Neural cell (in vitro differentiated cells): ENCODE data around the gene PDGFB. TPM values are rescaled to one million over a fixed set of nuclear protein-coding genes. Genes with fewer than 3 reads are reported as not detected.

Experiments used
- H2AFZ ChIP-seq: fragments of 200-600, 300-800 bp; sonication (generic), shearing (Covaris generic); 2 replicates; pipeline ENCODE4 v1.6.0; 2014; ENCODE audit warnings: low read depth, mild to moderate bottlenecking, antibody characterized with exemption, low read length, moderate library complexity
- H3F3A ChIP-seq: fragments of 200-600 bp; shearing (Covaris generic); 2 replicates; pipeline ENCODE4 v1.6.1; 2016; ENCODE audit warnings: mild to moderate bottlenecking, moderate library complexity, mixed read lengths, antibody characterized with exemption, low read length; ENCODE audit not compliant: insufficient read depth, poor library complexity, severe bottlenecking
- H3K27ac ChIP-seq: fragments of 200-600, 300-800 bp; sonication (generic), shearing (Covaris generic); 2 replicates; pipeline ENCODE4 v1.5.1; 2014; ENCODE audit warnings: mild to moderate bottlenecking, low read length, moderate library complexity
- H3K27me3 ChIP-seq: fragments of 300-800, 200-600 bp; sonication (generic), shearing (Covaris generic); 2 replicates; pipeline ENCODE4 v1.6.0; 2014; ENCODE audit warnings: mild to moderate bottlenecking, low read depth, low read length, moderate library complexity; ENCODE audit not compliant: insufficient read depth
- H3K36me3 ChIP-seq: fragments of 300-800, 200-600 bp; sonication (generic), shearing (Covaris generic); 2 replicates; pipeline ENCODE4 v1.5.1; 2014; ENCODE audit warnings: mild to moderate bottlenecking, antibody characterized with exemption, low read length, moderate library complexity; ENCODE audit not compliant: insufficient read depth
- H3K4me2 ChIP-seq: fragments of 300-800, 200-600 bp; sonication (generic), shearing (Covaris generic); 2 replicates; pipeline ENCODE4 v1.6.0; 2014; ENCODE audit warnings: mild to moderate bottlenecking, low read length
- H3K4me3 ChIP-seq: fragments of 300-800, 200-600 bp; sonication (generic), shearing (Covaris generic); 2 replicates; pipeline ENCODE4 v1.5.1; 2014; ENCODE audit warnings: mild to moderate bottlenecking, low read length, moderate library complexity
- H3K79me2 ChIP-seq: fragments of 200-600 bp; shearing (Covaris generic); replicated peaks from 2 replicates; pipeline ENCODE4 v1.6.0; 2014; ENCODE audit warnings: mild to moderate bottlenecking, low read length, moderate library complexity; ENCODE audit not compliant: insufficient read depth
- H3K9ac ChIP-seq: fragments of 300-800, 200-600 bp; sonication (generic), shearing (Covaris generic); 2 replicates; pipeline ENCODE4 v1.6.1; 2016; ENCODE audit warnings: mild to moderate bottlenecking, low read length, mixed read lengths
- H3K9me2 ChIP-seq: fragments of 200-600 bp; shearing (Covaris generic); 2 replicates; pipeline ENCODE4 v1.6.1; 2016; ENCODE audit warnings: mild to moderate bottlenecking, low read length, mixed read lengths; ENCODE audit not compliant: insufficient read depth
- H3K9me3 ChIP-seq: fragments of 200-600, 300-800 bp; sonication (generic), shearing (Covaris generic); 2 replicates; pipeline ENCODE4 v1.6.1; 2016; ENCODE audit warnings: mild to moderate bottlenecking, mixed run types, low read length, moderate library complexity, mixed read lengths
- H4K20me1 ChIP-seq: fragments of 200-600 bp; shearing (Covaris generic); 2 replicates; pipeline ENCODE4 v1.6.1; 2016; ENCODE audit warnings: mild to moderate bottlenecking, mixed run types; ENCODE audit not compliant: insufficient read depth
- CTCF ChIP-seq: fragments of 450-650 bp; IDR thresholded peaks from 2 replicates; pipeline ENCODE4 v1.5.1; 2014; ENCODE audit warnings: antibody characterized with exemption, mild to moderate bottlenecking, moderate library complexity; ENCODE audit not compliant: poor library complexity, severe bottlenecking
- EP300 ChIP-seq: fragments of 450-650 bp; conservative IDR thresholded peaks from 2 replicates; pipeline ENCODE4 v1.6.1; 2014; ENCODE audit warnings: antibody characterized with exemption, mild to moderate bottlenecking, moderate library complexity; ENCODE audit not compliant: poor library complexity, severe bottlenecking
- EZH2 ChIP-seq: fragments of 200-600, 300-800 bp; shearing (Covaris generic), sonication (generic); IDR thresholded peaks from 2 replicates; pipeline ENCODE4 v1.6.1; 2014; ENCODE audit warnings: antibody characterized with exemption, low read length, borderline replicate concordance, mild to moderate bottlenecking; ENCODE audit not compliant: insufficient read depth, poor library complexity, severe bottlenecking
- MXI1 ChIP-seq: fragments of 450-650 bp; conservative IDR thresholded peaks from 2 replicates; pipeline ENCODE4 v1.6.1; 2014; ENCODE audit warnings: antibody characterized with exemption, mild to moderate bottlenecking; ENCODE audit not compliant: poor library complexity, severe bottlenecking
- POLR2AphosphoS5 ChIP-seq: IDR thresholded peaks from 2 replicates; pipeline ENCODE4 v1.6.1; 2012
- RAD21 ChIP-seq: fragments of 450-650 bp; conservative IDR thresholded peaks from 2 replicates; pipeline ENCODE4 v1.6.1; 2014; ENCODE audit warnings: antibody characterized with exemption, mild to moderate bottlenecking, moderate library complexity
- REST ChIP-seq: IDR thresholded peaks from 2 replicates; pipeline ENCODE4 v1.6.1; 2012; ENCODE audit warnings: borderline replicate concordance
- SMC3 ChIP-seq: fragments of 450-650 bp; conservative IDR thresholded peaks from 2 replicates; pipeline ENCODE4 v1.6.1; 2014; ENCODE audit warnings: antibody characterized with exemption, mild to moderate bottlenecking, moderate library complexity; ENCODE audit not compliant: poor library complexity
- TAF1 ChIP-seq: IDR thresholded peaks from 2 replicates; pipeline ENCODE4 v1.6.1; 2012; ENCODE audit warnings: low read depth
- polyA plus RNA-seq: library from polyadenylated mRNA; depleted of rRNA; stranded (reverse); fragments of >200 nt; gene quantifications from 2 replicates; pipeline ENCODE4 v1.2.3, GENCODE V29; 2014

The PDGFB gene
- polyA plus RNA-seq, 1 donor from 2014 or later = 0.61 TPM

- H4K20me1 ChIP-seq = no peaks in the 10 kb centered on the region
- no peaks in the 10 kb centered on the region for H3F3A ChIP-seq
- H3K4me3 ChIP-seq = no peak overlapping the region
- no peak overlapping the region for H3K27ac ChIP-seq
- TF ChIP-seq TAF1 (no peak), EZH2 (no peak), EP300 (no peak), CTCF (no peak), REST (no peak), RAD21 (no peak)
- no peaks in the 10 kb centered on the region for H3K36me3 ChIP-seq
- H3K4me2 ChIP-seq = no peak overlapping the region
- H3K9me2 ChIP-seq = no peaks in the 10 kb centered on the region
- no peaks in the 10 kb centered on the region for H3K27me3 ChIP-seq
- no peak overlapping the region for H2AFZ ChIP-seq
- H3K79me2 ChIP-seq = no peaks in the 10 kb centered on the region
- H3K9ac ChIP-seq = no peak overlapping the region
- no peaks in the 10 kb centered on the region for H3K9me3 ChIP-seq
Measured at GRCh38 chr22:39197578-39197977, 47.2 kb downstream of the PDGFB start.

GRCh38 chr22:39194098-39194497 is 50.7 kb downstream of the PDGFB start:
- Histone ChIP-seq H3K9me2 (no peaks in the 10 kb centered on the region), H3K79me2 (no peaks in the 10 kb centered on the region), H3K4me2 (no peak overlapping the region), H3K9ac (no peak overlapping the region), H3K27ac (no peak overlapping the region), H3K4me3 (no peak overlapping the region), H3K9me3 (no peaks in the 10 kb centered on the region), H3K27me3 (no peaks in the 10 kb centered on the region), H3F3A (no peaks in the 10 kb centered on the region), H3K36me3 (no peaks in the 10 kb centered on the region), H2AFZ (no peak overlapping the region), H4K20me1 (no peaks in the 10 kb centered on the region)
- no peak for TF ChIP-seq MXI1
- TF ChIP-seq REST = no peak
- TF ChIP-seq EP300 = no peak
- TF ChIP-seq SMC3 = no peak
- TF ChIP-seq POLR2AphosphoS5 = no peak
- no peak for TF ChIP-seq CTCF
- no peak for TF ChIP-seq EZH2
- no peak for TF ChIP-seq RAD21
- no peak for TF ChIP-seq TAF1
